HEK293 (cell line): Measurements from ENCODE around the gene MIEN1.

Source experiments
- CTCF ChIP-seq: fragments of 450-650 bp; formaldehyde crosslinking; IDR thresholded peaks from 2 replicates; pipeline ENCODE4 v1.5.1; 2016; ENCODE audit warnings: missing biosample characterization, missing genetic modification characterization
- TSHZ1 ChIP-seq: fragments of 450-650 bp; formaldehyde crosslinking; IDR thresholded peaks from 2 replicates; pipeline ENCODE4 v1.5.1; 2016; ENCODE audit warnings: missing biosample characterization, missing genetic modification characterization, borderline replicate concordance
- ZNF114 ChIP-seq: fragments of 450-650 bp; formaldehyde crosslinking; IDR thresholded peaks from 2 replicates; pipeline ENCODE4 v1.5.0; 2017; ENCODE audit warnings: missing biosample characterization, missing genetic modification characterization
- TF ChIP-seq, protein P1 (sequence below): fragments of 450-650 bp; formaldehyde crosslinking; IDR thresholded peaks from 2 replicates; pipeline ENCODE4 v1.5.1; 2016; ENCODE audit warnings: missing biosample characterization, missing genetic modification characterization, low read depth

DNA sequence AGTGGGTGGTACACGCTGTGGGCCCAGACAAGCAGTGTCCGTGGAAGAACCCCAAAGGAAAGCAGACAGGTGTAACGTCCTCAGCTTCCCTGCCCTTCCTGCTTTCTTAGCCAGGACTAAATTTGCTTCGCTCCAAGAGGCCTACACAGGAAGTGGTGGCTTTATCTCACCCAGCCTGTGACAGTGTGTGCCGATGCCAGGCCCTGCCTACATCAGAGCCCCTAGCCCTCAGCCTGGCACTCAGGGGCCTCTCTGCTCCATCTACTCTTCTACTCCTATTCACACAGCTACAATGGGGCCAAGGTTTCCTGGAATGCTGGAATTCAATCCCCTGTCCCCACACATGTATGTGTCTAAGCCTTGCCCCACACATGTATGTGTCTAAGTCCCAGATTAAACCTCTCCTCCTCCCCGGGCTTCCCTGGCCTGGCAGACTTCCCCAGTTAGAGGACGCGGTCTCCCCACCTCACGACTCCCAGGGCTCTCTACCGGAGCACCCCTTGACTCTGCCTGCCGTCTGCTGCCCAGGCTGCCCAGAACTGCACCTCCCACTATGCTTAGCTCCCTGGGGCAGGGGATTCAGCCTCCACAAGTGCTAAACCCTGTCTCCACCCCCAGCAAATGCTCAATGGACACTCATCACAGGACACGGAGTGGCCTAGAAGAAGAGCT, 50.7 kb downstream of the MIEN1 start:
- TF ChIP-seq ZNF114 (no peak), CTCF (tag by site-specific recombination) (no peak), TSHZ1 (tag by site-specific recombination) (no peak)
- TF ChIP-seq, protein P1, sequence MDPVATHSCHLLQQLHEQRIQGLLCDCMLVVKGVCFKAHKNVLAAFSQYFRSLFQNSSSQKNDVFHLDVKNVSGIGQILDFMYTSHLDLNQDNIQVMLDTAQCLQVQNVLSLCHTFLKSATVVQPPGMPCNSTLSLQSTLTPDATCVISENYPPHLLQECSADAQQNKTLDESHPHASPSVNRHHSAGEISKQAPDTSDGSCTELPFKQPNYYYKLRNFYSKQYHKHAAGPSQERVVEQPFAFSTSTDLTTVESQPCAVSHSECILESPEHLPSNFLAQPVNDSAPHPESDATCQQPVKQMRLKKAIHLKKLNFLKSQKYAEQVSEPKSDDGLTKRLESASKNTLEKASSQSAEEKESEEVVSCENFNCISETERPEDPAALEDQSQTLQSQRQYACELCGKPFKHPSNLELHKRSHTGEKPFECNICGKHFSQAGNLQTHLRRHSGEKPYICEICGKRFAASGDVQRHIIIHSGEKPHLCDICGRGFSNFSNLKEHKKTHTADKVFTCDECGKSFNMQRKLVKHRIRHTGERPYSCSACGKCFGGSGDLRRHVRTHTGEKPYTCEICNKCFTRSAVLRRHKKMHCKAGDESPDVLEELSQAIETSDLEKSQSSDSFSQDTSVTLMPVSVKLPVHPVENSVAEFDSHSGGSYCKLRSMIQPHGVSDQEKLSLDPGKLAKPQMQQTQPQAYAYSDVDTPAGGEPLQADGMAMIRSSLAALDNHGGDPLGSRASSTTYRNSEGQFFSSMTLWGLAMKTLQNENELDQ = no peak
